ENCODE results near the gene POLG.

POLG gene

DNA sequence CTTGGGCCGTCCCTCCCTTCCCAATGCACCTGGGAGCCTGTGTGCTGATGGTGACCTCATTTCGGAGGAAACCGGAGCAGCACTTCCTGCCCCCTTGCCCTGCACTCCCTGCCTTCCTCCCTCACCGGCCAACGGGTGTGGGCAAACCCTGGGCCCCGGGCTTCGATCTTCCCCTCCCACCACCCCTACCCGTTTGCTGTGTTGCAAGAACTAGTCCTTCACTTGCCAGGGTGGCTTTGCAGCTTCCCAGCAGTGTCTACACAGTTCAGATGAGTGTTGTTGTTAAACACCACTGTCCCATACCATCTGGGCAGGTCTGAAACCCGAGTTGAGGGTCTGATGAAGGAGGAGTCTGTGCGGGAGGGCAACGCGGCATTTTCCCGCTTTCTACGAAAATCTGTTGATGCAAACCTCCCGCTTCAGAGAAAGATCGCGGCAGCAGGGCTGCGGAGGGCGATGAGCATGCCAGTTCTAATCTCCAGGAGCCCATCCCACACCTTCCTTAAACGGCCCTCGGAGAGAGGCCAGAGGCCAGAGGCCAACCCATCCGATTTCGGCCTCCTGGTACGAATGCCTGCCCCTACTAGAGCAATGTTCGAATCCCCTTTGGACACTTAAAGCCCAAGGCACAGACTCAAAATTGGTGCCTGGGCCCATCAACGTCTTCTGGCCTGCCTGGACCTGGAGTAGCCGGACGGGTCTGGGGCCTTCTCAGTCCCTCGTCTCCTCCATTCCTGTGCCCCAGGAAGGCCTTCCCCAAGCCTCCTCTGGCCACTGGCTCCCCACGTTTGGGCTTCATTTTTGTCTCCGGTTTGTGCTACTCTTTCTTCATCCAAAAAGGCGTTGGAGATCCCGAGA lies 35.7 kb upstream of the POLG start:
- in situ Hi-C loops (cut with HindIII; ENCODE audit: low sequenced_read_pairs) = no loop called here

GRCh38 chr15:89369341-89369947 lies 34.8 kb upstream of the POLG start:
- in situ Hi-C loops (cut with HindIII; ENCODE audit: low sequenced_read_pairs) = no loop called here

DNA sequence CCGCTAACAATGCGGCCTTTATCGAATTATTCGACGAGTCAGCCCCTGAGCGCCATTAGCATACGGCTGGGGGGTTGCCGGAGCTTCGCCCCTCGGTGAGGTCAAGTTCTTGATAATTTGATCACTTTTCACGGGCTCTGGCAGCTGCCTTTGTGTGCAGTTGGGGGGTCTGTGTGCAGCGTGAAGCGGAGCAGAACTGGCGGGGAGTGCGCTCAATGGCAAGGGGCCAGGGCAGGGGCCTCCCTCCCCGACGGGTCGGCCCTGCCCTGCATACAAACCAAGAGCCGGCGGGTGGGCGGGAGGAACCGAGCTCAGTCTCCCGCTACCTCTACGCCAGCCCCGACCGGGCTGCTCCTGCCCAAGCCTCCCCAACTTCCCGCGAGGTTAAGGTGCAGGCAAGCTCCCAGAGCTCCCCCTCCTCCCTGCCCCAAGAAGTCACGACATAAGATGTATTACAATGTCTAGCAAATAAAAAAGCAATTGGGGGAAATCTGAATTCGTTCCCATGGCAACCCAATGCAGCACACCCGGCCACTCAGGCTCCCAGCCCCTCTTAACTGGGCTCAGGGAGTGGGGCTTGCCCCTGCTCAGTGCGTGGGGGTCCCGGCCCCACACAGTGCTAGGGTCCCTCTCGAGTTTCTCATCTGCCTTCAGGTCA lies 34.1 kb upstream of the POLG start:
- in situ Hi-C loops (cut with HindIII; ENCODE audit: low sequenced_read_pairs) = no loop called here

DNA sequence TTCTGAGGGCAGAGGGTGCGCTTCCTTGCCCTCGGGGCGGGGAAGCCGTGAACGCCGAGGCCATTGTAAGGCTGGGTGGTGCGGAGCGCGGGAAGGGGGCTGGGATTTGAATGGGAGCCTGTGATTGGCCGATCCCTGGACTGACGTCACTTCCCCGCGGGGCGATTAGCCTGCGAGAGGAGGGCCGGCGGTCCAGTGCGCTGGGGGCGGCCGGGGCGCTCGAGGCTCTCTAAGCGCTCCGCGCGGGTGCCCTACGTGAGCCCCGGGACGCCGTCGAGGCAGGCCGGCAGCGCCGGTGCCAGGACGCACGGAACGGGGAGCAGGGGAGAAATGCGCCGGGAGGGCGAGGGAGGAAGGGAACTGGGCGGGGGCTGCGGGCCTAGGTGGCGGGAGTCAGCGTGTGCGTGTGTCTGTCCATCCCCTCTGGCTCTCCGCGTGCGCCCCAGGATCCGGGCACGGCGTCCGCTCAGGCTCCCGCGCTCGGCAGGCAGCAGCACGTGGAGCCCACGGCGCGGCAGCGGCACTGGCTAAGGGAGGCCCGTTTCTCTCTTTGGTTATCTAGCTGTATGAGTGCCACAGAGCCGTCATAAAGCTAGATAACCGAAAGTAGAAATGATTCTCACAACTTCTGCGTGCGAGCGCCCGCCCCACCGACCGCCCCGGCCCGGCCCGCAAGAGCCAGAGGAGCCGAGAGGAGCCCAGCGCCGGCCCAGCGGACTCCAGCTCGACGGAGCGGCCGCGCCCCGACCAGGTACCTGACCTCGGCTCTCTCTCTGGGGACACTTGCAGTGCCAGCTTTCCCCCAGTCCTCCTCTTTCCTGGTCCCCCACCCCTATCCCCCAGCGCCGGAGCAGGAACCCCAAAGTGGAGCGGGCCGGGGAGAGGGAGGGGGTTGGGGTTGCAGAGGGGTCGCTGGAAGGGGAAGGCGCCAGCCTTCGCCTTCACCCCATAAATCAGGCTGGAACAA lies 33.1 kb upstream of the POLG start:
- in situ Hi-C loops (cut with HindIII; ENCODE audit: low sequenced_read_pairs) = no loop called here

DNA sequence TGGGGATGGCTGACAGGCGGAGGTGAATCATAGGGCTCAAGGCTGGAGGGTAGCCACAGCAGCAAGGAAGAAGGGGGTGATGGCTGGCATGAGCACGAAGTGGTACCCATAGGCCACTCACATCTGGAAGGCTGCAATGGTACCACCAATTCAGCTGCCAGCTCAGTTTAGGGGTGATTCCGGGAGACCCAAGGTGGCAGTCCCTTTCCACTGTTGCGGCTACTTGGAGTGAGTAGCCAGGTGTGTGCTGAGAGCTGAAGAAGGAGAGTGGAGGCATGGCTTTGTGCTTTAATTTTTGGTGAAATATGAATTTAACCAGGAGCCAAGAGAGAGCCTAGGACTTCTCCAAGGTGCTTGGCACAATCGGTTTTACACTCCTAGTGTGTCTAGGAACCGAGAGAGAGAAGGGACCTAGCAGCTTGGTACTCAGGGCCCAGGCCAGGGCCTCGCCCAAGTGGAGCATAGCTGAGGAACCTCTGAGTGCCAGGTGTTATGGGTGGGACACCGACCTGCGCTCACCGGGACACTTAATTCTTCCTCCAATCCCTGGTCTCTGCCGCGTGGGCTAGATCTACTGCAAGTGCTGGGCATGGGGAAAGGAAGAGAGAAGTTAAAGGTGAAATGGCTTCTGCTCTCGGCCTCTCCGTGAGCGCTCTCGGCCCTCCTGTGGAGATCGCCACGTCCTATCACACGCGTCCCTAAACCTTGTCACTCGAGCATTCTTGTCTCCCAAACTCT lies 32.2 kb upstream of the POLG start:
- in situ Hi-C loops (cut with HindIII; ENCODE audit: low sequenced_read_pairs) = no loop called here

GRCh38 chr15:89365462-89366065 lies 30.9 kb upstream of the POLG start:
- in situ Hi-C loops (cut with HindIII; ENCODE audit: low sequenced_read_pairs) = no loop called here

DNA sequence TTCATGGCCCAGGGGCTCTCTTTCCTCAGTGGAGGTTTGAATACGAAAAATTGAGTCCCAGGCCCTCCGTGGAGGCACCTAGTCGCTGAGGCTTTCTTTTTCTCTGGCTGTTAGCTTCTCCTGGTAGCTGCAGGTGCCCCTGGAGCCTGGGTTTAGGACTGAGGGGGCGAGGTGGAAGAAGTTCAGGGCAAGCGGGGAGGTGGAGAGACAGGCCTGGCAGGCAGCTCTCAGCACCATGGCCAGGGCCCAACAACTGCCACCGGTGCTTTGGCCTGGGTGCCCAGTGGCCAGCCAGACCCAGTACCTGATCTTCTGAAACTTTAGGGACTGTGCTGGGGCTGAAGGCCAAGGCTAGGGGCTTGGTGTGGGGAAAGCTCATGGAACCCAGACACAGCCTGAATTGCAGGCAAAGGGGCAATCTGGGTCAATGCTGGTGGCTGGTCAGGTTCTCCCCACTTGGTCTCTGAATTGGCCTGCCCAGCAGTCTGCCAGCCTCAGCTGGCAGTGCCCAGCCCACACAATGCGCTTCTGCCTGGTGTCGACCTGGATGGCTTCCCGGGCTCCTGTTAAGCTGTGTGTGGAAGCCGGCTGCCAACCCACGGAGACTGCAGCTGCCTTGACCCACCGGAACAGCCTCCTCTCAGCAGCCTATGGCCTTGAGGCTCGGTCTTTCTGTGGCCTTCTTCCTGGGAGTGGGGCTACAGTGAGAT lies 30.3 kb upstream of the POLG start:
- in situ Hi-C loops (cut with HindIII; ENCODE audit: low sequenced_read_pairs) = loop anchor here (5.0 kb wide), 2 partner anchors 72 to 73 kb away; no protein-coding TSS in a partner anchor

- in situ Hi-C loops (cut with HindIII; ENCODE audit: low sequenced_read_pairs) = loop anchor here (5.0 kb wide), 2 partner anchors 72 to 73 kb away; no protein-coding TSS in a partner anchor
These were observed 29.7 kb upstream of the POLG start for GRCh38 chr15:89364341-89364740.

DNA sequence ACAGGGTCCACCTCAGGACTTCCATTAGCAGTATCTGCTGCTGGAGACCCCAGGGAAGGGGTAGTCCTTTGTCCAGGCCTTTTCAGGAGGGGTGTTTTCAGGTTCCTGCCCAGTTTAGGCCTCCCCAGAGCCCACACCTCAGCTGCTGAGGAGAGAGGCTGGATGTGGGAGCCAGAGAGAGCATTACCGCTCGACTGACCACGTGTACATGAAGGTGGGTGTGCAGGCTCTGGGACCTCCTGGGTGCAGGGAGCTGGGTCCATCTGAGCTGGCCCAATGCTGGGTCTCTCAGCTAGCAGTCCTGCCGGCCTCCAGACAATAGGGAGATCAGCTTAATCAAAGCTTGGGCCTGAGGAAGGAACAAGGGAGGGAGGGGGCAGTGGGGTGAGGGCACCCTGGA lies 29.1 kb upstream of the POLG start:
- in situ Hi-C loops (cut with HindIII; ENCODE audit: low sequenced_read_pairs) = loop anchor here (5.0 kb wide), 2 partner anchors 71 to 74 kb away; no protein-coding TSS in a partner anchor

DNA sequence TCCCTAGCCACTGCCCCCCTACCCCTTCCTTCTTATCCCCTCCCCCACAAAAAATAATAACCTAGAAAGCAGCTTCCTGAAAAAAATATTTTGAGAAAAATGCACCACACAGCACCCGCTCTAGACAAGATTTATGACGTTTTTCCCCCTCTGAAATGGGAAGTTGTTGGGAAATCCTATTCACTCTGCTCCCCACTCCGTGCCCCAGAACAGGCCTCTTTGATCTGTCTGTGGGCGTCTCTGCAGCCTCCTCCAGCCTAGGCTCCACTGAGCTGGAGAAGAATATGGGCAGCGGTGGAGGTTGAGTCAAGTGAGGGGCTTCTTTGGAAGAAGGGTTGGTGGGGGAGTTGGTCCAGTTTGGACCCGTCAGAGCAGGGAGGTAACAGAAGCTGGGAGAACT lies 28.5 kb upstream of the POLG start:
- in situ Hi-C loops (cut with HindIII; ENCODE audit: low sequenced_read_pairs) = loop anchor here (5.0 kb wide), 2 partner anchors 71 to 74 kb away; no protein-coding TSS in a partner anchor

GRCh38 chr15:89362203-89363101 lies 27.8 kb upstream of the POLG start:
- in situ Hi-C loops (cut with HindIII; ENCODE audit: low sequenced_read_pairs) = loop anchor here (5.0 kb wide), 2 partner anchors 70 to 75 kb away; no protein-coding TSS in a partner anchor

GRCh38 chr15:89361451-89362202 lies 27.0 kb upstream of the POLG start:
- in situ Hi-C loops (cut with HindIII; ENCODE audit: low sequenced_read_pairs) = loop anchor here (5.0 kb wide), 2 partner anchors 69 to 76 kb away; no protein-coding TSS in a partner anchor

- in situ Hi-C loops (cut with HindIII; ENCODE audit: low sequenced_read_pairs) = loop anchor here (5.0 kb wide), 2 partner anchors 68 to 77 kb away; no protein-coding TSS in a partner anchor
These were observed 25.8 kb upstream of the POLG start for GRCh38 chr15:89360294-89360971.

DNA sequence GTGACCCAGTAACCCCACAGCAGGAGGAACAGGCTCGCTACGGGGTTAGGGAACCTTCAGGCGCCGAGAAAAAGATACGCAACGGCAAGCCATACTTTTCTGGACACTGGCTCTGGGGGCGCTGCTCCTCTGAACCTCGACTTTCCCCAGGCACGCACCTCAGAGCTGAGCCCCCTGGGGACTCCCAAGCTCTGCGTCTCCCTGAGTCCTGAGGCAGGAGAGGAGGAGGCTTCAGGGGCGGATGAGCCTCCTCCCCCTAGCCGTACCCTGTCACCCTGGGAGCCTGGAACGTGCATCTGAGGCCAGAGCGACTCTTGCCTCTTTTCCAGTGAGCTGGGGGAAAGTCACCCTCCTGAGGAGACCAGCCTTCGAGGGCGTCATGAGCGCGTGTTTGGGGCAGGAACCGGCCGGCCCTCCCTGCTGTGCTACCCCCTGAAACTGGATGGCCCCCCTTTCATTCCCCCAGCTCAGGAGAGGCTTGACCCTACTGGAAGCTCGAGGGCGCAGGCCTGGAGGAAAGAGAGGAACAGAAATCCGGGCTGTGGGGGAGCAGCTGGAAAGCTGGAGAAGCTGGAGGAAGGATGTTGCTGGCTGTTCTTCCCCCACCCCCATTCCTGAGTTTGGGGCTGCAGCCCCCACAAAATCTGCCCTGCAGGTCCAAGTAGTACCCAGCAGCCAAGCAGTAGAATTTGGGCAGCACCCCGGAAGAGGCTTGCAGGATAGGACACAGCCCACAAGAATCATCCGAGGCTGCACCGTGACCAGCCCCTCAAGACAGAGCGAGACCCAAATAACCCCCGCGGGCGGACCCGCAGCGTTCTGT lies 25.1 kb upstream of the POLG start:
- in situ Hi-C loops (cut with HindIII; ENCODE audit: low sequenced_read_pairs) = loop anchor here (5.0 kb wide), 3 partner anchors 33 to 78 kb away; no protein-coding TSS in a partner anchor

DNA sequence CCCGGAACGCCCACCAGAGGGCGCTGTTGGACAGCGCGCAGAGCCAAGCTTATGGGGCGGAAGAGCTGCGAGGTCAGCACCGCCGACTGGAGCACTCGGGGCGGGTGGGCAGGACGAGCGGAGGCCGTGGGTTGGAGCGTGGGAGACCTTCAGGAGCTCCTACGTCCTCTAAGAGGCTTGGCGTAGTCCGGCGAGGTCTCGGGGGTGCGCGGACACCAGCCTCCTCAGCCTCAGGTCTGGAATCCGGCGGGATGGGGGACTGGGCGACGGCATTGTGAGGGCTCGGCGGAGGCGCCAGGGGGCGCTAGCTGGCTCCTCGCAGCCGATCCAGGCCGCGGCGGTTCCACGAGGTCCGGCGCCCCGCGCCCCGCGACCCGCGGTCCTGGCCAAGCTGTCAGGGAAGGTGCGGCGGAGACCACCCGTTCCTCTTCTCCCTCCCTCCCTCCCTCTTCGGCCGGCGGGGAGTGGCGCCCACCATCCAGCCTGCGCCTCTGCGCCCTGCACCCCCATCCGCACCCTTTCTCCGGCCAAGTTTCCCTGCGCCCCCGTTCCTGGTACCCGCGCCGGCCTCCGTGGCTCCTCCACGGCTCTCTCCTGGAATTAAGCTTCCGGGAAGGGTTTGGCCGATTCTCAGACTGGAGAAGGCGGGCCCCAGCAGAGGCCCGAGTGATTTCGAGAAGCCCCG lies 24.3 kb upstream of the POLG start:
- in situ Hi-C loops (cut with HindIII; ENCODE audit: low sequenced_read_pairs) = loop anchor here (5.0 kb wide), 1 partner anchor 33 kb away; no protein-coding TSS in a partner anchor
